Panc1 (cell line): Measurements from ENCODE around the gene GPR139.

Source experiments
- POLR2AphosphoS5 ChIP-seq: IDR thresholded peaks from 2 replicates; pipeline ENCODE4 v1.6.1; 2012; ENCODE audit warnings: mild to moderate bottlenecking, low read depth, low read length, moderate library complexity
- TF ChIP-seq, protein P1 (sequence below): fragments of 450-650 bp; IDR thresholded peaks from 2 replicates; pipeline ENCODE4 v1.5.1; 2017; ENCODE audit warnings: mild to moderate bottlenecking

DNA sequence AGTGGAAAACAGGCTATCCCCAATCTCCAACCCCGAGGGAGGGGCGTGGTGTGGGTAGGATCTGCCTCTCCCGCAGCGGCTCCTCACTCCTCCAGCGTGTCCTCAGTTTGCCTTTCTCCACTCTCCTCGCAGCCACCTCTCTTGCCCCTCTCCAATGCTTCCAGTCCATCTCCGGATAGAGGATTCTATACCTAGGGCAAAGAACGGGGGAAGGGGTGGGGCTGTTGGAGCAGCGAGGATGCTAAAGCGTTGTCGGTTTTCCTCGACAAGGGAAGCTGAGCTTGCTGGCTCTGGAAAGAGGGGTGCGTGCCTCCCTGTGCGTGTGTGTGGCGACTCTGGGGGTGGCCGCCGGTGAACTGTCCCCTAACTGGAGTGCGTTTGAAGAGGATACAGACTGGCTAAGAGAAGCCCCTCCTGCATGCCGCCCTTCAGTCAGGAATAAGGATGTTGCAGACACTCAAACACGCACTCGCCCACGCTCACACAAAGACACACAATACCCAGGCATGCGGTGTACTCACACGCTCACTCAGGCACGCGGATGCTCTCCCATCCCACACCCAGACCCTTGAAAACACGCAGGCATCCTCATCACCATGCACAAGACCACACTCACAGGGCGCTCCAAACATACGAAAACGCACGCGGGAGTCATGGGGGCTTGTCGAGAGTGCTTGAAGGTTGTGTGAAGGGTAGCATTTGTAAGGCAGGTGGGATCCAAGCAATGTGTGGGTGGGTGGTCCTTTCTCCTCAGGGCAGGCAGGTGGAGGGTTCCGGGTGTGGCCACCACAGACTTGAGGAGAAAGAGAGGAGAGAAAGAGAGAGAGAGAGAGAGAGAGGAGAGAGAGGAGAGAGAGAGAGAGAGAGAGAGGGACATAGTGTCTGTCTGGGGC is 655 bp upstream of the GPR139 start:
- TF ChIP-seq, protein P1, sequence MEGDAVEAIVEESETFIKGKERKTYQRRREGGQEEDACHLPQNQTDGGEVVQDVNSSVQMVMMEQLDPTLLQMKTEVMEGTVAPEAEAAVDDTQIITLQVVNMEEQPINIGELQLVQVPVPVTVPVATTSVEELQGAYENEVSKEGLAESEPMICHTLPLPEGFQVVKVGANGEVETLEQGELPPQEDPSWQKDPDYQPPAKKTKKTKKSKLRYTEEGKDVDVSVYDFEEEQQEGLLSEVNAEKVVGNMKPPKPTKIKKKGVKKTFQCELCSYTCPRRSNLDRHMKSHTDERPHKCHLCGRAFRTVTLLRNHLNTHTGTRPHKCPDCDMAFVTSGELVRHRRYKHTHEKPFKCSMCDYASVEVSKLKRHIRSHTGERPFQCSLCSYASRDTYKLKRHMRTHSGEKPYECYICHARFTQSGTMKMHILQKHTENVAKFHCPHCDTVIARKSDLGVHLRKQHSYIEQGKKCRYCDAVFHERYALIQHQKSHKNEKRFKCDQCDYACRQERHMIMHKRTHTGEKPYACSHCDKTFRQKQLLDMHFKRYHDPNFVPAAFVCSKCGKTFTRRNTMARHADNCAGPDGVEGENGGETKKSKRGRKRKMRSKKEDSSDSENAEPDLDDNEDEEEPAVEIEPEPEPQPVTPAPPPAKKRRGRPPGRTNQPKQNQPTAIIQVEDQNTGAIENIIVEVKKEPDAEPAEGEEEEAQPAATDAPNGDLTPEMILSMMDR = no peak
- TF ChIP-seq POLR2AphosphoS5 = no peak
